H1 (cell line): ENCODE data around the gene OXER1.

ENCODE experiments used
- CBX5 ChIP-seq: fragments of 300-800, 300-1000 bp; sonication (generic); IDR thresholded peaks from 2 replicates; pipeline ENCODE4 v1.7.1; 2016; ENCODE audit warnings: antibody characterized with exemption, low read length, low read depth
- EP300 ChIP-seq, 2 experiments: IDR thresholded peaks; 1 replicate in 1 of 2; 2 replicates in 1 of 2; pipeline ENCODE4 v1.6.1; 2011 to 2012; ENCODE audit warnings: low read depth in 2 of 2, low read length in 2 of 2, mild to moderate bottlenecking in 2 of 2, borderline replicate concordance in 1 of 2, inconsistent platforms in 1 of 2, moderate library complexity in 1 of 2
- FOSL1 ChIP-seq: IDR thresholded peaks from 2 replicates; pipeline ENCODE4 v1.6.1; 2011; ENCODE audit warnings: mild to moderate bottlenecking, low read depth, low read length, moderate library complexity; ENCODE audit not compliant: insufficient read depth
- GTF2F1 ChIP-seq: IDR thresholded peaks from 2 replicates; pipeline ENCODE4 v1.6.1; 2012; ENCODE audit warnings: low read depth, low read length, improper control_type of control experiment, borderline replicate concordance
- HDAC2 ChIP-seq, 2 experiments: fragments of 300-600 bp in 1 of 2; sonication (generic) in 1 of 2; IDR thresholded peaks; 2 replicates each; pipeline ENCODE4 v1.6.1; 2011 to 2012; ENCODE audit warnings: low read depth in 2 of 2, low read length in 2 of 2, mild to moderate bottlenecking in 2 of 2, moderate library complexity in 2 of 2, borderline replicate concordance in 1 of 2, inconsistent platforms in 1 of 2
- JUND ChIP-seq: IDR thresholded peaks from 2 replicates; pipeline ENCODE4 v1.6.1; 2011; ENCODE audit warnings: mild to moderate bottlenecking, improper control_type of control experiment, low read length
- NANOG ChIP-seq: IDR thresholded peaks from 2 replicates; pipeline ENCODE4 v1.6.1; 2011; ENCODE audit warnings: low read length, low read depth, mild to moderate bottlenecking, inconsistent platforms; ENCODE audit not compliant: insufficient read depth, poor library complexity, severe bottlenecking
- PHF8 ChIP-seq: fragments of 200-600 bp; sonication (generic); conservative IDR thresholded peaks from 2 replicates; pipeline ENCODE4 v1.7.1; 2012; ENCODE audit warnings: low read depth, mild to moderate bottlenecking, inconsistent platforms, low read length, moderate library complexity
- POLR2A ChIP-seq, 2 experiments: IDR thresholded peaks; 1 replicate in 1 of 2; 2 replicates in 1 of 2; pipeline ENCODE4 v1.6.1; 2011; ENCODE audit warnings: low read depth in 2 of 2, low read length in 2 of 2, mild to moderate bottlenecking in 2 of 2; ENCODE audit errors: control extremely low read depth in 1 of 2
- POLR2AphosphoS5 ChIP-seq: IDR thresholded peaks from 2 replicates; pipeline ENCODE4 v1.6.1; 2011; ENCODE audit warnings: low read depth, low read length
- TCF12 ChIP-seq: IDR thresholded peaks from 2 replicates; pipeline ENCODE4 v1.6.1; 2011; ENCODE audit warnings: low read depth, mild to moderate bottlenecking, low read length
- TF ChIP-seq, protein P1 (sequence below), 3 experiments: IDR thresholded peaks; 1 replicate in 2 of 3; 2 replicates in 1 of 3; pipeline versions ENCODE4 v1.5.1 to v1.6.1; 2011; ENCODE audit warnings: low read length in 3 of 3, mild to moderate bottlenecking in 3 of 3, inconsistent platforms in 2 of 3, low read depth in 1 of 3, moderate library complexity in 1 of 3; ENCODE audit not compliant: insufficient read depth in 1 of 3; ENCODE audit errors: control extremely low read depth in 1 of 3
- TF ChIP-seq, protein P2 (sequence below): IDR thresholded peaks from 2 replicates; pipeline ENCODE4 v1.6.1; 2012; ENCODE audit warnings: inconsistent platforms
- TF ChIP-seq, protein P3 (sequence below): IDR thresholded peaks from 2 replicates; pipeline ENCODE4 v1.6.1; 2011; ENCODE audit warnings: low read length, improper control_type of control experiment

DNA sequence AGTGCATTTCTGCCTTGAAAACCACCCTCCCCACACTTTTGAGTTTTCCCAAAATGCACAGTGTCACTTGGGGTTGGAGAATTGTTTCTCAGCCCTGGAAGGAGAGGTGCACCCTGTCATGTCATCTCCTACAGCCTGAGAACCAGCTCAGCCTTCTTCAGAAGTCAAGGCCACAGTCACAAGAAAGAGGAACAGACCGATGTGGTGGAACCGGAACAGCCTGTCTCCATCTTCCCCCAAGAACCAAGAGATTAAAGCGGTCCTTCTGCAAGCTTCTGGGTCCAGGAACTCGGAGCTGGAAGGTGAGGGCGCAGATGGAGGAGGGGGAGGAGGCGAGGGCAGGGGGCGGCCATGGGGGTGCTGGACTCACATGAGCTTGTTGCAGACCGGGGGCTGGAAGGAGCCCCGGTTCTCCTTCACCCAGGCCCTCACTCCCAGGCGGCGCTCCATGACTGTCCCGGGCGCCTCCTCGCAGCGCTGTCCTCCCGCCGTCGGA lies 28.2 kb upstream of the OXER1 start:
- TF ChIP-seq, protein P1, sequence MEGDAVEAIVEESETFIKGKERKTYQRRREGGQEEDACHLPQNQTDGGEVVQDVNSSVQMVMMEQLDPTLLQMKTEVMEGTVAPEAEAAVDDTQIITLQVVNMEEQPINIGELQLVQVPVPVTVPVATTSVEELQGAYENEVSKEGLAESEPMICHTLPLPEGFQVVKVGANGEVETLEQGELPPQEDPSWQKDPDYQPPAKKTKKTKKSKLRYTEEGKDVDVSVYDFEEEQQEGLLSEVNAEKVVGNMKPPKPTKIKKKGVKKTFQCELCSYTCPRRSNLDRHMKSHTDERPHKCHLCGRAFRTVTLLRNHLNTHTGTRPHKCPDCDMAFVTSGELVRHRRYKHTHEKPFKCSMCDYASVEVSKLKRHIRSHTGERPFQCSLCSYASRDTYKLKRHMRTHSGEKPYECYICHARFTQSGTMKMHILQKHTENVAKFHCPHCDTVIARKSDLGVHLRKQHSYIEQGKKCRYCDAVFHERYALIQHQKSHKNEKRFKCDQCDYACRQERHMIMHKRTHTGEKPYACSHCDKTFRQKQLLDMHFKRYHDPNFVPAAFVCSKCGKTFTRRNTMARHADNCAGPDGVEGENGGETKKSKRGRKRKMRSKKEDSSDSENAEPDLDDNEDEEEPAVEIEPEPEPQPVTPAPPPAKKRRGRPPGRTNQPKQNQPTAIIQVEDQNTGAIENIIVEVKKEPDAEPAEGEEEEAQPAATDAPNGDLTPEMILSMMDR (IDR thresholded peaks at IDR 0.05; ENCODE audit: control extremely low read depth in 1 of 3, insufficient read depth in 1 of 3, low read depth in 1 of 3, low read length in 3 of 3) = no peak
- no peak for TF ChIP-seq HDAC2 (IDR thresholded peaks at IDR 0.05; ENCODE audit: borderline replicate concordance in 1 of 2, low read depth in 2 of 2, low read length in 2 of 2)
- no peak for TF ChIP-seq FOSL1
- no peak for TF ChIP-seq NANOG
- TF ChIP-seq EP300 (IDR thresholded peaks at IDR 0.05; ENCODE audit: borderline replicate concordance in 1 of 2, low read depth in 2 of 2, low read length in 2 of 2) = no peak
- TF ChIP-seq POLR2A (IDR thresholded peaks at IDR 0.05; ENCODE audit: control extremely low read depth in 1 of 2, low read depth in 2 of 2, low read length in 2 of 2) = no peak
- TF ChIP-seq, protein P2, sequence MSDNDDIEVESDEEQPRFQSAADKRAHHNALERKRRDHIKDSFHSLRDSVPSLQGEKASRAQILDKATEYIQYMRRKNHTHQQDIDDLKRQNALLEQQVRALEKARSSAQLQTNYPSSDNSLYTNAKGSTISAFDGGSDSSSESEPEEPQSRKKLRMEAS = no peak
- no peak for TF ChIP-seq TCF12
- no peak for TF ChIP-seq JUND
- no peak for TF ChIP-seq GTF2F1
- TF ChIP-seq POLR2AphosphoS5 = no peak
- no peak for TF ChIP-seq CBX5
- TF ChIP-seq, protein P3, sequence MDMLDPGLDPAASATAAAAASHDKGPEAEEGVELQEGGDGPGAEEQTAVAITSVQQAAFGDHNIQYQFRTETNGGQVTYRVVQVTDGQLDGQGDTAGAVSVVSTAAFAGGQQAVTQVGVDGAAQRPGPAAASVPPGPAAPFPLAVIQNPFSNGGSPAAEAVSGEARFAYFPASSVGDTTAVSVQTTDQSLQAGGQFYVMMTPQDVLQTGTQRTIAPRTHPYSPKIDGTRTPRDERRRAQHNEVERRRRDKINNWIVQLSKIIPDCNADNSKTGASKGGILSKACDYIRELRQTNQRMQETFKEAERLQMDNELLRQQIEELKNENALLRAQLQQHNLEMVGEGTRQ = no peak
- TF ChIP-seq PHF8 = no peak
